Caco-2 (cell line): ENCODE results near the gene LRRC7. TPM values are rescaled to one million over a fixed set of nuclear protein-coding genes. Genes with fewer than 3 reads are reported as not detected.

Experiments
- BruUV-seq: library from RNA; stranded (reverse); fragments of 400-500 nt; replicated peaks from 2 replicates; lab custom pipeline; 2021; lab: Mats Ljungman, UMichigan
- CTCF ChIA-PET: fragments of 300-600 bp; sonication (Branson Sonifier 250); formaldehyde crosslinking; loops from one replicate; lab custom pipeline; 2022; ENCODE audit warnings: antibody characterized with exemption; lab: Charles Lee
- POLR2A ChIA-PET: fragments of 300-600 bp; sonication (Branson Sonifier 250); formaldehyde crosslinking; loops from one replicate; lab custom pipeline; 2022; ENCODE audit warnings: antibody characterized with exemption; lab: Charles Lee
- DNase-seq, 2 experiments: peaks; one replicate each; pipeline versions ENCODE4 v3.0.0 to v3.0.0-alpha.2; 2020 to 2022
- H3K27me3 ChIP-seq: replicated peaks from 2 replicates; pipeline ENCODE4 v1.6.0; 2011; ENCODE audit warnings: low read length; ENCODE audit not compliant: control insufficient read depth, insufficient read depth
- H3K36me3 ChIP-seq: 2 replicates; pipeline ENCODE4 v1.5.1; 2011; ENCODE audit warnings: low read length; ENCODE audit not compliant: control insufficient read depth, insufficient read depth
- H3K4me1 ChIP-seq: fragments of 250-450 bp; sonication (Bioruptor Pico); 2 replicates; pipeline ENCODE4 v1.5.1; 2020; ENCODE audit warnings: mild to moderate bottlenecking
- H3K4me3 ChIP-seq: 2 replicates; pipeline ENCODE4 v1.5.1; 2011; ENCODE audit warnings: low read depth, mild to moderate bottlenecking, control low read depth, low read length
- H3K9me3 ChIP-seq: fragments of 250-450 bp; sonication (Bioruptor Pico); 2 replicates; pipeline ENCODE4 v1.5.1; 2020; ENCODE audit warnings: mild to moderate bottlenecking, moderate library complexity
- H3K27ac Mint-ChIP-seq: one replicate; pipeline ENCODE4 v1.8.0; 2022; ENCODE audit warnings: mixed read lengths; ENCODE audit not compliant: unreplicated experiment
- H3K27me3 Mint-ChIP-seq: one replicate; pipeline ENCODE4 v1.8.0; 2022; ENCODE audit warnings: mixed read lengths; ENCODE audit not compliant: insufficient read depth, unreplicated experiment
- H3K36me3 Mint-ChIP-seq: one replicate; pipeline ENCODE4 v1.8.0; 2022; ENCODE audit warnings: mild to moderate bottlenecking, mixed read lengths; ENCODE audit not compliant: insufficient read depth, unreplicated experiment
- H3K4me1 Mint-ChIP-seq: one replicate; pipeline ENCODE4 v1.8.0; 2022; ENCODE audit warnings: low read depth, mixed read lengths; ENCODE audit not compliant: unreplicated experiment
- H3K4me3 Mint-ChIP-seq: one replicate; pipeline ENCODE4 v1.8.0; 2022; ENCODE audit warnings: mild to moderate bottlenecking, moderate library complexity, mixed read lengths; ENCODE audit not compliant: unreplicated experiment
- H3K9me3 Mint-ChIP-seq: one replicate; pipeline ENCODE4 v1.8.0; 2022; ENCODE audit warnings: mixed read lengths; ENCODE audit not compliant: unreplicated experiment
- intact Hi-C: fragments of 100-400 bp; cut with micrococcal nuclease; formaldehyde crosslinking; loops from one replicate; pipeline ENCODE4 v1.10.0; 2022; ENCODE audit not compliant: unreplicated experiment
- total RNA-seq: library from RNA; stranded (reverse); gene quantifications from 2 replicates; pipeline ENCODE4 v1.2.3, GENCODE V29; 2022
- TF ChIP-seq, protein P1 (sequence below), 2 experiments: fragments of 200-600 bp in 1 of 2; IDR thresholded peaks; 1 replicate in 1 of 2; 2 replicates in 1 of 2; pipeline versions ENCODE4 v1.5.1 to v1.8.0; 2011 to 2022; ENCODE audit warnings: antibody characterized with exemption in 1 of 2, control low read depth in 1 of 2, inconsistent platforms in 1 of 2, low read depth in 1 of 2, low read length in 1 of 2, mild to moderate bottlenecking in 1 of 2, moderate library complexity in 1 of 2; ENCODE audit not compliant: insufficient read depth in 1 of 2, severe bottlenecking in 1 of 2, unreplicated experiment in 1 of 2

LRRC7 gene
- total RNA-seq, 1 experiment from 2014 or later: 8.5 TPM

DNA sequence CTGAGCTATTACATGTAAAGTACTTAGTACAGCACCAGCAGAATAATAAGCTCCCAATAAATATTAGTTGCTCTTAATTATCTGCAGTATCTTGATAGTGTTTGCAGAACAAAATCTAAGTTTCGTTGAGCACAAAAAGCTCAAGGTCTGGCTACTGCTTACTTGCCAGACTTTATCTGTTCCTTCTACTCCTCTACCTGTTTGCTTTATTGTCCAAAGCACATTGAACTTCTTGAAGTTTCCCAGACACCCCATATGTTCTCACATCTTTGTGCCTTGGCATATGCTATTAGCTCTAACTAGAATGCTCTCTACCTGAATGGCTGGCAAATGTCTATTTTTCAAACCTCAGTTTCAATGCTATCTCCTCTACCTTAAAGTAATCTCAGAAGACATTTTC lies 582.7 kb downstream of the LRRC7 start:
- Mint-ChIP-seq H3K9me3 (no peaks in the 10 kb centered on the region), H3K27me3 (no peaks in the 10 kb centered on the region), H3K27ac (no peak overlapping the region), H3K4me1 (no peaks in the 10 kb centered on the region), H3K4me3 (no peak overlapping the region), H3K36me3 (peaks cover 4% of the 10 kb centered on the region)
- Histone ChIP-seq H3K9me3 (no peaks in the 10 kb centered on the region), H3K4me3 (no peak overlapping the region), H3K36me3 (no peaks in the 10 kb centered on the region), H3K4me1 (no peaks in the 10 kb centered on the region), H3K27me3 (no peaks in the 10 kb centered on the region)
- TF ChIP-seq, protein P1, sequence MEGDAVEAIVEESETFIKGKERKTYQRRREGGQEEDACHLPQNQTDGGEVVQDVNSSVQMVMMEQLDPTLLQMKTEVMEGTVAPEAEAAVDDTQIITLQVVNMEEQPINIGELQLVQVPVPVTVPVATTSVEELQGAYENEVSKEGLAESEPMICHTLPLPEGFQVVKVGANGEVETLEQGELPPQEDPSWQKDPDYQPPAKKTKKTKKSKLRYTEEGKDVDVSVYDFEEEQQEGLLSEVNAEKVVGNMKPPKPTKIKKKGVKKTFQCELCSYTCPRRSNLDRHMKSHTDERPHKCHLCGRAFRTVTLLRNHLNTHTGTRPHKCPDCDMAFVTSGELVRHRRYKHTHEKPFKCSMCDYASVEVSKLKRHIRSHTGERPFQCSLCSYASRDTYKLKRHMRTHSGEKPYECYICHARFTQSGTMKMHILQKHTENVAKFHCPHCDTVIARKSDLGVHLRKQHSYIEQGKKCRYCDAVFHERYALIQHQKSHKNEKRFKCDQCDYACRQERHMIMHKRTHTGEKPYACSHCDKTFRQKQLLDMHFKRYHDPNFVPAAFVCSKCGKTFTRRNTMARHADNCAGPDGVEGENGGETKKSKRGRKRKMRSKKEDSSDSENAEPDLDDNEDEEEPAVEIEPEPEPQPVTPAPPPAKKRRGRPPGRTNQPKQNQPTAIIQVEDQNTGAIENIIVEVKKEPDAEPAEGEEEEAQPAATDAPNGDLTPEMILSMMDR (IDR thresholded peaks at IDR 0.05; ENCODE audit: insufficient read depth in 1 of 2, low read depth in 1 of 2, low read length in 1 of 2, severe bottlenecking in 1 of 2, unreplicated experiment in 1 of 2): no peak
- POLR2A ChIA-PET: no interaction called here
- intact Hi-C loops: no loop called here
- CTCF ChIA-PET: no interaction called here
- no TSS peak for BruUV-seq
- DNase-seq: no peak

DNA sequence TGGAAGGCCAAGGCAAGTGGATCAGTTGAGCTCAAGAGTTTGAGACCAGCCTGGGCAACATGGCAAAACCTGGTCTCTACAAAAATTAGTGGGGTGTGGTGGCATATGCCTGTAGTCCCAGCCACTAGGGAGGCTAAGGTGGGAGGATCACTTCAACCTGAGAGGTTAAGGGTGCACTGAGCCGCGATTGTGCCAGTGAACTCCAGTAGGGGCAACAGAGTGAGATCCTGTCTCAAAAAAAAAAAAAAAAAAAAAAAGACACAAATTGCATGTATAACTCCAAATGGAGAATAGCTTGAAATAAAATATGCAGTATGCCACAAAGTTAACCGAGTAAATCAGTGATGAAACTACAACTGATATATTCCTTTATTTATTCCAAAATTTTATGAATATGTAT lies 586.0 kb downstream of the LRRC7 start:
- TF ChIP-seq, protein P1 (IDR thresholded peaks at IDR 0.05; ENCODE audit: insufficient read depth in 1 of 2, low read depth in 1 of 2, low read length in 1 of 2, severe bottlenecking in 1 of 2, unreplicated experiment in 1 of 2): no peak
- DNase-seq: no peak
- H3K36me3 ChIP-seq: no peaks in the 10 kb centered on the region
- Mint-ChIP-seq H3K36me3 (peaks cover 4% of the 10 kb centered on the region), H3K4me3 (no peak overlapping the region), H3K27me3 (no peaks in the 10 kb centered on the region), H3K9me3 (no peaks in the 10 kb centered on the region), H3K27ac (no peak overlapping the region), H3K4me1 (no peaks in the 10 kb centered on the region)
- intact Hi-C loops: no loop called here
- CTCF ChIA-PET: no interaction called here
- POLR2A ChIA-PET: interaction anchor here (0.6 kb wide), 1 partner anchor 201 kb away, joined by 3 read pairs; the partner anchor contains the start of gene ANKRD13C
- BruUV-seq: no TSS peak
- no peak overlapping the region for H3K4me3 ChIP-seq
- H3K27me3 ChIP-seq: no peaks in the 10 kb centered on the region
- no peaks in the 10 kb centered on the region for H3K4me1 ChIP-seq
- no peaks in the 10 kb centered on the region for H3K9me3 ChIP-seq

DNA sequence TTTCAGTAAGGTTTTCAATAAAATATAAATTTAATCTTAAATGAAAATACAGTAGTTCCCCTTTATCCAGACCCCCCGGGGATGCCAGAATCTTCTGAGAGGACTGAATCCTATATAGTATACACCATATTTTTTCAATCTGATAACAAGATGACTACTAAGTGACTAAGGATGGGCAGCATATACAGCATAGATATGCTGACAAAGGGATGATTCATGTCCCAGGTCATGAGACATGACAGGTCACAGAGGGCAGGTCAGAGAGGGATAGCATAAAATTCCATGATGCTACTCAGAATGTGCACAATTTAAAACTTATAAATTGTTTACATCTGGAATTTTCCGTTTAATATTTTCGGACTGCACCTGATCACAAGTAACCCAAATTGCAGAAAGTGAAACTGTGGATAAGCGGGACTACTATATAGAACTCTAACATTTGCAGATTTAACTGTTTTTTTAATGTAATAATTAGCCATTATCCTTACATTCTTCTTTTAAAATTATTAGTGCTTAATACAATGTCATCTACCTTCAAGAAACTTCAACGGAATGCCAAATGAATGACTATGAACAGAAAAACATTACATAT lies 588.9 kb downstream of the LRRC7 start:
- H3K9me3 Mint-ChIP-seq: no peaks in the 10 kb centered on the region
- no peak overlapping the region for H3K4me3 ChIP-seq
- no peak overlapping the region for H3K27ac Mint-ChIP-seq
- intact Hi-C loops: no loop called here
- no peaks in the 10 kb centered on the region for H3K9me3 ChIP-seq
- BruUV-seq: no TSS peak
- no peaks in the 10 kb centered on the region for H3K36me3 Mint-ChIP-seq
- no peaks in the 10 kb centered on the region for H3K4me1 ChIP-seq
- H3K27me3 Mint-ChIP-seq: no peaks in the 10 kb centered on the region
- no peak for DNase-seq
- H3K36me3 ChIP-seq: no peaks in the 10 kb centered on the region
- CTCF ChIA-PET: no interaction called here
- no peak overlapping the region for H3K4me3 Mint-ChIP-seq
- no peaks in the 10 kb centered on the region for H3K27me3 ChIP-seq
- H3K4me1 Mint-ChIP-seq: no peaks in the 10 kb centered on the region
- TF ChIP-seq, protein P1 (IDR thresholded peaks at IDR 0.05; ENCODE audit: insufficient read depth in 1 of 2, low read depth in 1 of 2, low read length in 1 of 2, severe bottlenecking in 1 of 2, unreplicated experiment in 1 of 2): no peak
- POLR2A ChIA-PET: no interaction called here
